Measurements from ENCODE around the gene CMPK1.
A peak's percentile ranks its signal among the peaks of the same experiment; 100 is the strongest.
"Not testable (repeated sequence)": the region's sequence is repeated elsewhere in the genome, so short reads cannot be mapped to it uniquely, and the experiment has no call there.

The CMPK1 gene, protein sequence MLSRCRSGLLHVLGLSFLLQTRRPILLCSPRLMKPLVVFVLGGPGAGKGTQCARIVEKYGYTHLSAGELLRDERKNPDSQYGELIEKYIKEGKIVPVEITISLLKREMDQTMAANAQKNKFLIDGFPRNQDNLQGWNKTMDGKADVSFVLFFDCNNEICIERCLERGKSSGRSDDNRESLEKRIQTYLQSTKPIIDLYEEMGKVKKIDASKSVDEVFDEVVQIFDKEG

DNA sequence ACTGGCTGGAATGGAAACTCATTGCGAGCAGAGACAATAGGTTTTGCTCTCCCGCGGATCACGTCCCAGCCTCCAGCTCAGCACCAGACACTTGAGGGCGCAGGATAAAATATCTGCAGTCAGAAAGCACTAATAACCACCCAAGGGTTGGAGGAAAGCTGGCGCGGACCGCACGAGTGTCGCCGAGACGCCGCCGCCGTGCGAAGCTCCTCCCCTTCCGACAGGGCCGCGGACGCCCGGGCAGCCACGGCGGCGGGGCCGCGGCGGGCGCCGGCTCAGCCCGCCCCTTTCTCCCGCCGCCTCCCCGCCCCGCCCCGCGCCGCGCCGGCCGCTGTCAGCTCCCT lies at the start of gene CMPK1:
Gene CMPK1, plus strand, starts transcription at position 213 of the 344 bp plus-strand sequence. CDS start 156 bp downstream, outside the sequence.
- peak; percentile 45 for DNase-seq

DNA sequence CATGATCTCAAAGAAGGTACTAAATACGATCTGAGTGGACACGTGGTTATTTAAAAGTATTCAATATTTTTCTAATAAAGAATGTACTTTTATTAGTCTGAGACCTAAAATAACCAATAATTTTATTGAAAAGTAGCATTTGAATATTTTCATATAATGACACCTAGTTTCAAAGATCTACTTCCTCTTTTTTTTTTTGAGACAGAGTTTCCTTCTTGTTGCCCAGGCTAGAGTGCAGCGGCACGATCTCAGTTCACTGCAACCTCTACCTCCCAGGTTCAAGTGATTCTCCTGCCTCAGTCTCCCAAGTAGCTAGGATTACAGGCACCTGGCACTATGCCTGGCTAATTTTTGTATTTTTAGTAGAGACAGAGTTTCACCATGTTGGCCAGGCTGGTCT lies 45.5 kb upstream of the CMPK1 start:
- not testable (repeated sequence) for DNase-seq

DNA sequence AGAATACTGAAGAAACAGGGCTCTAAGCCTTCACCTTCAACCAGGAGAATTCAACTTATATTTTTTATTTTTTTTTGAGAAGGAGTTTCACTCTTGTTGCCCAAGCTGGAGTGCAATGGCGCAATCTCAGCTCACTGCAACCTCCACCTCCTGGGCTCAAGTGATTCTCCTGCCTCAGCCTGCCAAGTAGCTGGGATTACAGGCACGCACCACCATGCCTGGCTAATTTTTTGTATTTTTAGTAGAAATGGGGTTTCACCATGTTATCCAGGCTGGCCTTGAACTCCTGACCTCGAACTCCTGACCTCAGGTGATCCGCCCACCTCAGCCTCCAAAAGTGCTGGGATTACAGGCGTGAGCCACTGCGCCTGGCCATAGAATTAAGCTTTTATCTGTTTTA lies 38.7 kb upstream of the CMPK1 start:
- DNase-seq = not testable (repeated sequence)

DNA sequence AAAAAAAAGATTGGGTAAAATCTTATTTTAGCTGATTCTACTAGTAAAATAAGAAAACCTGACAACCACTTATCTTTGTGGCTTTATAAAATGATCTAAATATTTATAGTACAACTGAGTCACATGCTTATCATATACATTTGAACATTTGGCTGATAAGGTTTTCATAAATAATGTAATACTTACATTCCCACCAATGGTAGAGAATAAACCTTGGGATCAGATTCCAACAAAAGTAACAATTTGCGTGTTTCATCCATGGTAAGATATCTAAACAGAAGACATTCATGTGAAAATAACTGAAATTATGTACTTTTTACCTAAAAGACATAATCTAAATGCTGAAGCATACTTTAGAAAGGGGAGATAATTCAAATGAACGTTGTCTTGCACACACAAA lies 38.0 kb upstream of the CMPK1 start:
- DNase-seq = no peak

DNA sequence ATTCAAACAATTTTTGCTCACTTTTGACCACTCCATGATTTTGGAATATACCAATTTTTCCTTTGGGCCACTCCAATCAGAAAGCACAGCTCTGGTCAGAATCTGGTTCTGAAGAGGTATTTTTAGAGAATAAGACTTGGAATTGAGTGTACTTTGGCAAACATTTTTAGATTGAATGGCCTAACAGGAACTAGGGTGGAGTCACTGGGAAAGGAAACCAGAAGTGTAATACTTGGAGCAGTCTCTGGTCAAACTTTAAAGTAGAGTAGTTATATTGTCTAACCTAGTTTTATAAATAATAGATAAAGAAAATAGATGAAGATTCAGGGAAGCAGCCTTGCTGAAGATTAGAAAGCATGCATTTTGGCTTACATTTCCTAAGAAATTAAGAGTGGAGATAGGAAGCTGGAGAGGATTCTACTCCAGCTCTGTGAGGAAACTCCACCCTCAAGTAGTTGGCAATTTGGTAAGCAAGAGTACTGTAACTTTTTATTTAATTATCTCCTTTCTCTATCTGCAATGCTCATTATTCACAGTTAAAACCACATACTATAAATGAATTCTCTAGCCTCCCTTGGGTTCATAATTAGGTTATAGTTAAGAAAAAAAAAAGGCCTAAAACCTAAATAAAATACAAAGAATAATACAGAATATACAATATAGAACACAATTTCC lies 35.4 kb upstream of the CMPK1 start:
- DNase-seq = no peak

DNA sequence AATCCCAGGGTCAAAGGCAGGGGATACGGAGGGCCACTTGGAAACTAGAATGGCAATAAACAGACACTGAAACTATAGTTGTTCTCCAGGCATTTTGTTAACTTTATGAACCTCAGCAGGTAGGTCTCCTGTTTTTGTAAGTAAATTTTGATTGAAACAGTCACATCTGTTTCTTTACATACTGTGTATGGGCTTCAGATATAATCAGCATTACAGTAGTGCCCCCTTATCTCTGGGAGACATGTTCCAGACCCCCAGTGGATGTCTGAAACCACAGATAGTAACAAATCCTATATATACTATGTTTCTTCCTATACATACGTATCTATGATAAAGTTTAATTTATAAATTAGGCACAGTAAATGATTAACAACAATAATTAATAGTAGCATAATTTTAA lies 31.1 kb upstream of the CMPK1 start:
- DNase-seq = no peak

DNA sequence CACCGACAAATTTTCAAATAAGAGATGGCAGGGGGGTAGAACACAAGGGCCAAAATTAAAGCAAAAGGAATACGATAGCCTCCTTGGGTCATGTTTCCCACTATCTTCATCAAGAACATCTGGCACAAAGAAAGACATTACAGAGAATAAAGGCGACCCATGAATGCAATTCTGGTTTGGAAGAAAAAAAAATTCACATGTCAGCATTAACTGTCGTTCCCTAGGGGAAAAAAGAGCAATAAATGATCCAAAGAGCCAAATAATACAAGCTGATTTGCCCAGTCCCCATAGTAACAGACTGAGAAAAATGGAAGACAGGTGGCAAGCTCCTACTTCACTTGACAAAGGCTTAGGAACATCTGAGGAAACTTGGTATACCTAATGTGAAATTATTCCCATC lies 24.2 kb upstream of the CMPK1 start:
- DNase-seq = no peak

DNA sequence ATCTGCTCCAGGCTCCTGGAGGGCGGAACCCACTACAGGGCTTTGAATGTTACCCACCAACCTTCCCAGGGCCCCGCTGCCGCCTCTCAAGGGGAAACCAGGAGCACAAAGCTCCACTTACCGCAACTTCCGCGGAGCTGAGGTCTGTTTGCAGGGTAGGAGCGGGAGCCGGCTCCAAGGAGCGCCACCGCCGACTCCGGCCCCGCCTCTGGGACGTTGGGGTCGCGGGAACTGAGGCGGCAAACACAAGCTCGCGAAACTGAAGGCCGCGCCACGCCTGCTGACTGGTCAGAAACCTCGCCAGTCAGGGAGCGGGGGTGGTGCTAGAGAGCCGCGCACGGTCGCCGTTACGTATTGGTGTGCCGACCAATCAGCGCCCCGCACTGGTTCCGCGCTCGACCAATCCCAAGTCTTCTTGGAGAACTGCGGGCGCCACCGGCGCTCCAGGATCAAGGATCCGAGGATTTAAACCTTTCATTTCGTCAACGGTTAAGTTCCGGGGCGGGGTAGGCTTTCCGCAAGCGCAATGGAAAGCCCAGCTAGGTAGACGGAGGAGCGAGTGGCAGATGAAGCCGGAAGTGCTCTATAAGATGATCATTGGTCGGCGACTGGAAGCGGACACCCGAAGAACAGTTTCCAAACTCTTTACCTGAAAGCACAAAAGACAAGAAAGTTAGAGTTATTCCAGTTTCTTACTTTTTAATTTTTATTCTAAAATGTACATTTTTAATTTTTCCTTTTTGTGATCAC lies 19.5 kb upstream of the CMPK1 start, which contains the start of gene STIL:
Gene STIL, minus strand, starts transcription at position 233 of the 750 bp plus-strand sequence. CDS start 3,828 bp downstream, outside the sequence.
- peak; percentile 97 for DNase-seq

DNA sequence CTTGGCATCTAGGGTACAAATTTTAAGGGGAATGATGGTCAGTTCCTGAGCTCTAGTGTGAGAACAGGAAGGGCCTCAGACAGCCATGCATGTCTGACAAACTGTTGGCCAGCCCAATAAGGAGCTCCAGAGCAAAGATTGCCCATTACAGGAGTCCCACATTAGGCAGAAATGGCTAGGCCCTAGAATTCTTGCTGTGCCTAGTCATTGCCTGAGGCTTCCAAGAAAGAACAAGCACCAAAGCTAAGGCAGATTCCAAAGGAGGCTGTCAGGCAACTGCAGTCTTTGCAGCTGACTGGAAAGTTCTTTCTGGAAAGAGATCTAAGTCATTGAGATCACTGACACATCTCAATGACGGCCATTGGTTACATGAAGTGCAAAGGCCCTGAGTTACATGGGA lies 15.7 kb upstream of the CMPK1 start:
- DNase-seq = no peak

DNA sequence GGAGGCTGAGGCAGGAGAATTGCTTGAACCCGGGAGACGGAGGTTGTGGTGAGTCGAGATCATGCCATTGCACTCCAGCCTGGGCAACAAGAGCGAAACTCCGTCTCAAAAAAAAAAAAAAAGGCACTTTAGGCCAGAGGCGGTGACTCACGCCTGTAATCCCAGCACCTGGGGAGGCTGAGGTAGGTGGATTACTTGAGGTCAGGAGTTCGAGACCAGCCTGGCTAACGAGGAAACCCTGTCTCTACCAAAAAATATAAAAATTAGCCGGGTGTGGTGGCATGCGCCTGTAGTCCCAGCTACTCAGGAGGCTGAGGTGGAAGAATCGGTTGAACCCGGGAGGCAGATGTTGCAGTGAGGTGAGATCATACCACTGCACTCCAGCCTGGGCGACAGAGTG lies 13.6 kb upstream of the CMPK1 start:
- not testable (repeated sequence) for DNase-seq

DNA sequence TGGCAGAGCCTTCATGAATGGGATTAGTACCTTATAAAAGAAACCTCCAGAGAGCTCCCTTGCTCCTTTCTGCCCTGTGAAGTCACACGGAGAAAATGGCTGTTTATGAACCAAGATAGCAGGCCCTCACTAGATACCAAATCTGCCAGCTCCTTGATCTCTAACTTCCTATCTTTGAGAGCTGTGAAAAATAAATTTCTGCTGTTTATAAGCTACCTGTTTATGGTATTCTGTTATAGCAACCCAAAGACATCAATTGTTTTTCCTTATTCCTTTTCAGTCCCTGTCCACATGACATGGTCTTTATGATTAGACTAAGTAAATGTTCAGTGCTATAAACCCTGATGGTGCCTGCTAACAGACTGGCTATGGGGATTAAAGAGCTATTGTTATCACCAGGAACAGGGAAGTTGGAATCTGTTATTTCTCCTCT lies 10.0 kb upstream of the CMPK1 start:
- DNase-seq = peak; percentile 6

DNA sequence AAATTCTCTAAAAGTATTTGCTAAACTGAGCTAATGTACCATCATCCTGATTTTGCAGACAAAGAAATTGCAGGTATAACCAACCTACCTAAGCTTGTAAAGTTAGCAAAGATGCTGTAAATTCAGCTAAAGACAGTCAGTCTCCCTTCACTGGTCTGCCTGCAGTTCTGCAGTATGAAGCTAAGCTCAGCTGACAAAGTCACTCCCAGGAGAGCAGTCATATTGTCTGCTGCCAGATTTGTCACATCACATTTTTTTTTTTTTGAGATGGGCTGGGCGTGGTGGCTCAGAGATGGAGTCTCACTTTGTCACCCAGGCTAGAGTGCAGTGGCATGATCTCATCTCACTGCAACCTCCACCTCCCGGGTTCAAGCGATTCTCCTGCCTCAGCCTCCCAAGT lies 8.9 kb upstream of the CMPK1 start:
- DNase-seq = peak; percentile 47

DNA sequence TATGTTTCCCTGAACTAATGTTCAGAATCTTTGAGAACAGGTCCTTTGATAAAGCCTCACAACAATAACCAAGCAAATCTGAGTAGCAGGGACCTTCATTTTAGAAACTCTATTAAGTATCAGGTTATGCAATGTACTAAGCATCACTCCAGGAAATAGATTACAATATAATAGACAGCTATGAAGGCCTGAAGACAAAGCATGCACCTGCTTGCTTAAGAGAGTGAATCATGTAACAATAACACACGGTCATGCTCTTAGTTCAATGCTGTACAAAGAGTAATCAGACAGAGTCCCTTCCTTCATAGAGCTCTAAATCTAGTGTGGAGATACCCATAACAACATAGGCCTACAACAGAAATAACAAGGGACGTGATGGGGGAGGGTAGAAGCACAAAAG lies 8.1 kb upstream of the CMPK1 start:
- peak; percentile 97 for DNase-seq

DNA sequence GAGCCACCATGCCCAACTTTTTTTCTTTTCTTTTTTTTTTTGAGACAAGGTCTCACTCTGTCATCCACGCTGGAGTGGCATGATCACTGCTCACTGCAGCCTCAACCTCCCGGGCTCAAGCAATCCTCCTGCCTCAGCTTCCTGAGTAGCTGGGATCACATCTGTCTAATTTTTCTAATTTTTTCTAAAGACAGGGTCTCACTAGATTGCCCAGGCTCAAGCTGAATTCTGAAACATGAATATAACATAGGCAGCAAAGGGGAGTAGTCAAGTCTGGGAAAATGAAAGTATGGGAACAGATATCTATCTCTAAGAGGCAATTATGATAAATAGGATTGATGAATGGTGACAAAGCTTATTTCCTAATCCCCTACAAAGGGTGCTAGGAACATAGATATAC lies 7.3 kb upstream of the CMPK1 start:
- no peak for DNase-seq

DNA sequence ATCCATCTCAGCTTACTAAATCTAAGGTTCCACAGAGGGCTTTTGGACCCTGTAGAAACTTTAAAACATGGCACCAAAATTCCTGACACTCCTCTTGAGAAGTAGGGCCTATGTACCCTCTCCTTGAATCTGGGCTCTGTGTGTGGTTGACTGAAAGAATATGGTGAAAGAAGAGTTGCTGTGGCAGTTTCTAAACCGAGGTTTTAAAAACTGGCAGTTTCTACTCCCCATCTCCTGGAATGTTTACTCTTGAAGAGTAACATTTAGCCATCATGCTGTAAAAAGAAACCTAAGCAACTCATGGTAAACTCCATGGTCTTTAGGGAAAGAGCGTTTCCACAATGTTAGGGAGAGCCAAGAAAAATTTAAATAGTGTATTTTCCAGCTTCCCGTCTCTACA lies 4.6 kb upstream of the CMPK1 start:
- DNase-seq = no peak

DNA sequence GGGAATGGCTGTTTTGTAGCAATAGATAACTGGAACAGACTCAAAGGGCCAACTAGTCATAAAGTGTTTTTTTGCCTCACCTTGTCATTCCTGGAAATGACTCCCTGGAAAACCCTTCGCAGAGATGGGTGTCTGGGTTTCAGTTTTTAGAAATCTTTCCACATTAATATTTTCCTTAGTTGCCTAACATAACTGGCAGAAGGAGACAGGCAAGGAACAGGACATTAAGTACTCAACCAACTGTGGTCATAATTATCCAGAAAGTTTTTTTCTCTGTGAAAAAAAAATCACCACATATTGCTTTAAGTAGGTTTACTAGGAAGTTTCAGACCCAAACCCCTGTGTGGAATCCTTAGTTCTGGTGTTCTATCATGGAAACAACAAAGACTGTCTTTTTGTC lies 3.4 kb upstream of the CMPK1 start:
- no peak for DNase-seq

DNA sequence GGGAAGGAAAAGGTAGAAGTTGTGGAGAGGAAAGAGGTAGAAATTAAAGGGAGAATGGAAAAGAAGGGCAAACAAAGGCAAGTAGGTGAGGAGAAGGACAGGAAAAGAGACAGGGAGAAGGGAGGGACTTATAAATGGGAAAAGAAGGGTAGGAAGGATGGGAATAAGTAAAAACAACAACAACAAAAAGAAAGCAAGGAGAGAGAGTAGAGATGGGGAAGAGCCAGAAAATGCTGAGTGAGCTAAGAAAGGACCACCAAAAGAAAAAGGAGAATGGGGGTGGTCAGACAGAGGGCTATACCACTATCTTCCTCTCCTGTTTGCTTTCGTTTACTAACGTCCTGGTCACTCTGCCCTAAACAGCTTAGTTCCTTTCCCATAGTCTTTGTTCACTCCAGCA lies 1.7 kb upstream of the CMPK1 start:
- DNase-seq = no peak

DNA sequence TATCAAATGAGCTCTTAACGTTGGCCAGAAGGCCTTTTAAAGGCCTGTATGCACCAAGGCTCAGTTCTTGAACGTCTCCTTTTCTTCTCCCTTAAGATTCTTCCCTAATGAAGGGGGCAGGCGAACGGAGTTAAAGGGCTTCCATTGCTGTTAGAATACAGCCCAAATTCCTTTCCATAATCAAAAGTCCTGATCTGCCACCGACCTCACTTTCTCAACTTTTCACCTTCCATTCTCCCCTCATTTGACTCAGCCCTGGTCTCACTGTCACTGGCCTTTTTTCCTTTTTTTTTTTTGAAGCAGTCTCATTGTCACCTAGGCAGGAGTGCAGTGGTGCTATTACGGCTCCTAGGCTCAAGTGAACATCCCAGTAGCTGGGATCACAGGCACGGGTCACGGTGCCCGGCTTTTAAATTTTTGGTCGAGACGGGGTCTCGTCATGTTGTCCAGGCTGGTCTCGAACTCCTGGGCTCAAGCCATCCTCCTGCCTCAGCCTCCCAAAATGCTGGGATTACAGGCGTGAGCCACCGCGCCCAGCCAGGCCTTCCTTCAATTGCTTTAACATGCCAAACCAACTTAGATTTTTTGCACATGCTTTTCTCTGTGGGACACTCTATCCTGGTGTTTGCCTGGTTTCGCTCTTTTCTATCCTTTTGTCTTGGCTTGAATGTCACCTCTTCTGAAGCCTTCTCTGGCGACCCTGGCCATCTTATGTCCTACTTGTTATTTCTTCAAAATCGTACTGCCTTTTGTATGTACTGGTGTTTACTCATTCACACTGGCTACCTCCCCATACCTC lies 612 bp upstream of the CMPK1 start:
- DNase-seq = no peak

DNA sequence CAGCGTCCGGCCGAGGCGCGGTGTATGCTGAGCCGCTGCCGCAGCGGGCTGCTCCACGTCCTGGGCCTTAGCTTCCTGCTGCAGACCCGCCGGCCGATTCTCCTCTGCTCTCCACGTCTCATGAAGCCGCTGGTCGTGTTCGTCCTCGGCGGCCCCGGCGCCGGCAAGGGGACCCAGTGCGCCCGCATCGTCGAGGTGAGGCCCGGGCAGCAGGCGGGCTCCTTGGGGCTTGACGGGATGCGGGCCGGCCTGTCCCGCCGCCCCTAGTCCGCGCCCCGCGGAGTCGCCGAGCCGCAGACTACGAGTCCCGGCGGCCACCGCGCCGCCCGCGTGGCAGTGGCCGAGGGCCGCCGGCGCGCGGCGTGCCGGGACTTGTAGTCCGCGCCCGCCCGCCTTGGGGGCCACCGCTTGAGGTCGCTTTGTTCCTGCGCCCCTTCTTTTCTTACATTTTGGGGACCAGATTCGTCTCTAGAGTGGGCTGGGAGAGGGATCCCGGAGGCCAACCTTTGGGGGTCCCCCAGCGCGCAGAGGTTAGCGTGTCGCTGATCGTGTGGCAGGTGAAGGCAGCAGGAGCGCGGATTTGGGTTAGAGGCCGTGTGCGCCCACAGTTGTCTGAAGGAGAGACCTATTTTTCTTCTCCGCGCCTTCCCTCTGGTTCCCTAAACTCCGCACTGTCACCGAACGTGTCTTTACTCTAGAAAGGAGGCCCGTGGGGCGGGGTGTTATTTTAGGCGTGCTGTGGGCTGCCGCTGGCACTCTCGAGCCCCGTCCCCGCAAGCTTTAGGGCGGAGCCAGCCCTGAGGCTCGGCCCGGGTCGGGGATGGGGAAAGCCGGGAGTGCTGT lies 553 bp downstream of the CMPK1 start:
- DNase-seq = no peak

DNA sequence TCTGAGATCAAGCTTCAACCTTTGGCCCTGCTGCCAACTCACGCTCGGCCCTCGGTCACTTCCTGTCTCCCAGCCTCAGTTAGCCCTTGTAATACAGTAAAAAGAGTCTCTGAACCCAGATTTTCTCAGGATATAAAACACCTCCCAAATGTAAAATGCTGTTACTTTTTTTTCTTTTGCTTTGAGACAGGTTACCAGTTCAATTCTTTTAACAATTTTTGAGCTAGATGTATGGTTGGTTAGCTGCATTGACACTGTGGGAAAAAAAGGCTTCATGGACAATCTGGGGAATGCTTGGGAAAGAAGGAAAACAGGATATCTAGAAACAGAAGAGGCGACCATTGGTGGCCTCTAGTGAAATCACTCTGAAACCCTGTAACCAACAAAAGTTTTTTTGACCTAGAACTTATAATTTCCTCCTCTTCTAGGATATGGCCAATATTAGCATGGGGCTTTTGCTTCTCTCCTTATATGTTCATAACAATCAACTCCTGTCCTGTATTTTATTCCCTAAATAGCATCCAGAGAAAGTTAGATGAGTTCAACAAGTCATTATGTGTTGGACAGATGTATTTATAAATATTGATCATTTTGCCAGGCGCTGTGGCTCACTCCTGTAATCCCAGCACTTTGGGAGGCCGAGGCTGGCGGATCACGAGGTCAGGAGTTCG lies 1.3 kb downstream of the CMPK1 start:
- DNase-seq = no peak

DNA sequence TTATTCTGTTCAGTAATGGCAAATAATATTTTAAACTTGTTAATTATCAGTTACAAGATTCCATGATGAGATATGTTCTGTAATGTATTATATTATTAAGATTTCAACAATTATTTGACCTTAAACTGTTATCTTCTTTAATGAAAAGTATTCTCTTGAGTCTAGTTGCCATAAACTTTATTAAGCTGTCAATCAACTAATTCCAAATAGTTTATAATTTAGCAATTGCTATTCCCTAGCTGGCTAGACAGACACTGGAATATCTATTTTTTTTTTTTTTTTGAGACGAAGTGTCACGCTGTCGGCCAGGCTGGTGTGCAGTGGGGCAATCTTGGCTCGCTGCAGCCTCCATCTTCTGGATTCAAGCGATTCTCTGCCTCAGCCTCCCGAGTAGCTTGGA lies 3.8 kb downstream of the CMPK1 start:
- no peak for DNase-seq
